Left renal pelvis (tissue), 4 donors: ENCODE results near the gene SPINK14. TPM values are rescaled to one million over a fixed set of nuclear protein-coding genes. Genes with fewer than 3 reads are reported as not detected.

Experiments used
- DNase-seq, 4 donors: peaks; one replicate each; pipeline ENCODE4 v3.0.0-alpha.2; 2013; ENCODE audit warnings: low read depth in 4 of 4, low spot score in 3 of 4
- polyA plus RNA-seq, 4 donors: library from polyadenylated mRNA; unstranded; fragments of 120-200 nt; gene quantifications; one replicate each; pipeline ENCODE4 v1.2.1, GENCODE V29; 2013; ENCODE audit not compliant: insufficient read length in 4 of 4

The SPINK14 gene, protein sequence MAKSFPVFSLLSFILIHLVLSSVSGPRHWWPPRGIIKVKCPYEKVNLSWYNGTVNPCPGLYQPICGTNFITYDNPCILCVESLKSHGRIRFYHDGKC
- polyA plus RNA-seq, result not detected

DNA sequence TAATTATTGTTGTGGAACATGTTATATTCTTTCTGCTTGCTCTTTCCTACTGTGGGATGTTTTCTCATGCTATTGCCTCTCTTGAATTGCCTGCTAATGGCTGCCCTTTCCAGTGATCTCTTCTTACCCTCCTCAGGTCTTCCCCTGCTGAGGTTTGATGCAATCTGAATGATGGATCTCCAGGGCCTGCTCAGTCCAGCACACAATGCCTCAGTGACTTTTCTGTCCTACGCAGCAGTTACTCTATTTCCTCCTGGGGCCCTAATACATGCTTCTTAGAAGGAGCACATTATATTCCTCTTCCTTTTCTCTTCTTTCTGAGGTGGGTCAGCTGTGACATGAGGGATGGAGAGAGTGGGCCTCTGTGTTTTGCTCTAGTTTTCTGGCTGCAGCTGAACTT is at the start of gene SPINK14:
SPINK14 (plus strand) TSS at position 301 of the 400 bp plus-strand sequence. CDS start 1,187 bp downstream, outside the sequence.
- no peak for DNase-seq

GRCh38 chr5:148120317-148120716 is 48.0 kb upstream of the SPINK14 start:
- DNase-seq, result no peak

DNA sequence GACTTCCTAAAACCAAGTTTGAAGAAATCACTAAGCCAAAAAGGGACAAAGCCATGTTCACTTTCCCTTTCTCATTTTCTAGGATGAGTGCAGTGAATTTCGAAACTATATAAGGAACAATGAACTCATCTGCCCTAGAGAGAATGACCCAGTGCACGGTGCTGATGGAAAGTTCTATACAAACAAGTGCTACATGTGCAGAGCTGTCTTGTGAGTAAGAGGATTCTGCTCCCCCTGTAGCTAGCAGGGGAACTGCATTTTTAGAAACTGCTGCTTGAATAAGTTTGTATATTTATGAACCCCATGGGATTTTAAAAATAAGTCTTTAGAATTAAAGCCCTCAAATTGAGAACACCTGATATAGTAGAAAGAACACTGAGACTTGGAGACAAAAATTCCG is 42.7 kb upstream of the SPINK14 start:
- no peak for DNase-seq

GRCh38 chr5:148135091-148136048 is 33.0 kb upstream of the SPINK14 start:
- no peak for DNase-seq

DNA sequence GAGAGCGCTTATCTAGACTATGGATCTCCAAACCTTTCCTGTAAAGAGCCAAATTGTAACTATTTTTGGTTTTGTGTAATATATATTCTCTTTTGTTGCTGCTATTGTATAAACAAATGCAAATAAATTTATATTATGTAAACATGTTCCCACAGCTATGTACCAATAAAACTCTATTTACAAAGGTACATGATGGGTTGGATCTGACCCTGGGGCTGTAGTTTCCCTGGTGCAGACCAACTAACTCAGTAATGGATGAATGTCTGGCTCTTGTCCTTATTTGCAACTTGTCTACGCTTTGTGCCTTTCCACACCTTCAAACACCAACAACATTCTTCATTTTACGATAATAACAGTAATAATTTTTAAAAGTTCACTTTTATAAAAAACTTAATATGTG is 27.5 kb upstream of the SPINK14 start:
- DNase-seq, result no peak

- no peak for DNase-seq
Observed at GRCh38 chr5:148141645-148142044, 26.7 kb upstream of the SPINK14 start.

DNA sequence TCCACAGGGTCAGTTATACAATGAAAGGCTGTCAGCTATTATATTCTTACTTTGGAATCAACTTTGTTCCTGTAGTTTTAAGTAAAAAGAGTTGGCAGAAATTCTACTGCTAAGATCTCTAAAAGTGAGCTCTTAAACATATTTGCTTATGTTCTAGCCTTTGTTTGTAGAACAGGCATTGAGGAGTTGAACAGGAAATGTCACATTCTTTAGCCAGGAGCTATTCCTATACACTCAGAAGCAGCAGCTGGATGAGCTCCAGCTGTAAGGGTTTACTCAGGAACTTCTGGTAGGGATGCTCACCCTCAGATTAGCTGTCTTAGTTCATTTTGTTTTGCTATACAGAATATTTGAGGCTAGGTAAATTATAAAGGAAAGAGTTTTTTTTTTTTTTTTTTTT is 22.4 kb upstream of the SPINK14 start:
- DNase-seq, result peak in 2 of 4 donors; percentile 16 to 23

GRCh38 chr5:148146487-148146886 is 21.9 kb upstream of the SPINK14 start:
- DNase-seq, result no peak

DNA sequence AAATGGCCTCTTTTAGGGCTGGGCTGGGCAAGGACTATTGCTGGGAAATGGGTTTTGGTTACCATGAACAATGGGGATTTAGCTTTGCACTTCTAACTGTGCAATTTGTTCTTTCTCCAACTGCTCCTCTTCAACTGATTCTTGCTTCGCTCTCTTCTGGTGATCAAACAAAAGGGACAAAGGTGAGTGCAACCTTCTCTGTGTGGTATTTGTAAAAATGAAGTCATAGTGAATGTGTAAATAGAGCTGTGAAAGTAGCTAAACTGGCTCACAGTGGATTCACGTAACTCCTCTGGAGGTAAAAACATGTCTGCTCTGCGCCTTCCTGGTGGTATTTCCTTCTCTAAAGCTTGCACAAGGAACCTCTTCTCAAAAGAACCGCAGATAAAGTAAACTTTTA is 20.9 kb upstream of the SPINK14 start:
- no peak for DNase-seq

- DNase-seq, result no peak
Observed at GRCh38 chr5:148151872-148152271, 16.5 kb upstream of the SPINK14 start.

DNA sequence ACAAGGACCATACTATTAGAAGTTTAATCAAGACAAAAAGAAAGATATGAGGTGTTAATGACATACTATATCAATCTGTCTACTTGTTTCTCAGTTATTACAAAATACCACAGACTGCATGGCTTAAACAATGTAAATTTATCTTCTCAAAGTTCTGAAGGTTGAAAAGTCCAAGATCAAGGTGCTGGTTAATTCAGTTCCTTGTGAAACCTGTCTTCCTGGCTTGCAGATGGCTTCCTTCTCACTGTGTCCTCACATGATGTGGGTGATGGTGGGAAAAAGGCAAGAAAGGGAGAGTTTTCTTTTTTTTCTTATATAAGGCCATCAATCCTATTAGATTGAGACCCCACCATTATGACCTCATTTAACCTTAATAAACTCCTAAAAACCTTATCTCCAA is 15.6 kb upstream of the SPINK14 start:
- no peak for DNase-seq

GRCh38 chr5:148156609-148157008 is 11.7 kb upstream of the SPINK14 start:
- DNase-seq, result no peak

DNA sequence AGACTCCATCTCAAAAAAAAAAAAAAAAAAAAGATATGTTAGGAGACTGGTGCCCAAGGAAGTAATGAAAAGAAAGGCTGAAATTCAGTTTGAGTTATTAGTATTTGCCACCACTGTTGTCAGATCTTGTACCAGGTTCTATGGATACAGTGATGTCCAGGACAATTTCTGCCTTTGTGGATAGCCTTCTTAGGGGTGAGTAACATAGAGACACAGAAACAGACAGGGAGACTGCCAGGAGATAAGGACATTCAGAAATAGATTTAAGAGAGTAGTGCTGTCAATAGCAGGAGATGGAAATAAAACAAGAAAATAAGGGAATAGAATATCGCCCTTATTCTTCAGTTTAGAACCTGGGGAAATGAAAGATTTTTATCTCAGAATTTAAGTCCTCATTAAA is 6.3 kb upstream of the SPINK14 start:
- DNase-seq, result no peak

GRCh38 chr5:148163345-148163744 is 5.0 kb upstream of the SPINK14 start:
- DNase-seq, result no peak

DNA sequence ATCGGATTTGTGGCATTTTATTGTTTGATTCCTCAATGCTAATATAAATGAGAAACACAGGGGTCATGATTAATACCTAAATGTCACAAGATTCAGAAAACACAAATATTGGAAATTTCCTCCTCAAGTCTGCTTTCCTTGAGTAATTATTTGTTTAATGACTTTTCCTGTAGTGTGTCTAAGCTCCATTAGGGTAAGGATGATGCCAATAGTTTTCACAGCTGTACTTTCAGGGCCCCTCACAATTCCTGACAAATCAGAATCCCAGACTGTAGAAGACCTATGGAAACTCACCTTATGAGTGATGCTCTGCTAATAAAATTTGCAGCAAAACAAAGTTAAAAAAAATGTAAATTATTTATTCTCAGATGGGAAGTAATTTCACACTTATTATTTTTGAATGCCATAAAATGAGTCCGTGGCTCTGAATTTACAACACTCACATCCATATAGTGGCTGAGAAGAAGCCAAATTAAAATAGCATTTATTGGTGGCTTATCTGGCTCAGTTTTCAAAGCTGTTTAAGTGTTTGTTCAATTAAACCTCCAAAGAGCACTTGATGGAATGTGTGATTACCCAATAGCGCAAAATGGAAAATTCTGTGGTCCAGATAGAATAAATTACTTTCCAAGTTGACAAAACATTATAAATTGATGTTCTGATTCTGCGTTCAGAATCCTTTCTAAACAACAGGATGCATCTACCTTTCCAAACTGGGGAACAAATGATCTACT is 1.6 kb upstream of the SPINK14 start:
- DNase-seq, result no peak

DNA sequence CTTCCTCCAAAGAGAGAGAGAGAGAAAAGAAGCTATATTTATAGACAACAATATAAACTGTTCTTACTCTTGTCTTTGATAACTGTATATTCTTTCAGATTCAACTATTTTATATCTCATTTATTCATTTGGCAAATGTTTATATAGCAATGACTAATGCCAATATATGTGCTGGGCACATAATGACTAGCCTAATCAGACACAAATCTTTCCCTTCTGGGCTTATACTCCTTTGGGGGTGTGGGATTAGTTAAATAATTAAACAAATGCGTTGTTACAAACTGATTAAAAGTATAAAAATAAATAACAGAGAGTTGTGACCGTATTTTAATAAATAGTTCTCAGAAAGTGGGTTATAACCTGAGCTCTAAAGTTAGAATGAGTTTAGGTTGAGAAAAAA is 4.0 kb downstream of the SPINK14 start:
- DNase-seq, result no peak

DNA sequence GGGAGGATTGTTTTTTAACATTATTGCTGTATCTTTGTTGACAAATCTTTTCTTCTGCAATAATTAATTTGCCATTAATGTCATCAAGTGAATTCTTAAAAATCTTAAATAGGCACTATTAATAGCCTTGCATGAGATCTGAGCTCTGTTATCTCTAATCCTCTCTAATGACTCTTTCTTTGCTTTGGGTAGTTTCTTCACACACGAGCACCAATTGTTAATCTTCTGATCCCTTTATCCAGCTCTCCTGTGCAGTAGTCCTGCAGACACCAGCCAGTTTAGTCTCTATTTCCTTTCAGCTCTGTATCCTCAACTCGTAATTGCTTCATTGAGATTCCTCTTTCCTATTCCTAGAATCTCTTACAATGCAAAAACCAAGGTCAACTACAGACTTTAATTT is 8.1 kb downstream of the SPINK14 start:
- DNase-seq, result no peak

- no peak for DNase-seq
Observed at GRCh38 chr5:148177207-148177606, 8.9 kb downstream of the SPINK14 start.

DNA sequence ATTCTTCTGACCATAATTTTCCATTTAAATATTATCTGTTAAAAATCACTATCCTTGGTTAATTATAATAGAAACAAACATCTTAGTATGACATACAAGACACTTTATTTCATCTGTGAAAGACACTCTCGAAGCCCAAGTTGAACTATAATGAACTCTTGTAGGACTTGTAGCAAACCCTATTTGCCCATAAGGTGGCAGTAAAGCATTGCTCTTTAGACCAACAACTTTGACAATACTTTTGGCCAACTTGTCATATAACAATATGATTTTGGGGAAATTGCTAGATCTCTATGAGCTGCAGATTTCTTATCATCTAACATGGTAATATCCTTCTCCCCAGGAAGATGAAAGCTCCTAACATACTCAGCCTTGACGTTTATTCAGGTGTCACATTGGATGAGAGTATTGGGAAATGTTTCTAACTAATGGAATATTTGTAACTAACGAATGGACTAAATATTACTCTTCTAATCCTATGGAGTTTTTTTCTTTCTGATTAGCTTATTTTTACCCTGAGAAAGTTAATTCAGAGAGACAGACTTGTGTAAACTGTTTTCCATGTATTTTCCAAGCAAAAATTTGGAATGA is 11.0 kb downstream of the SPINK14 start:
- DNase-seq, result peak in 2 of 4 donors; percentile 0 to 14

GRCh38 chr5:148186248-148187003 is 18.1 kb downstream of the SPINK14 start:
- no peak for DNase-seq
